ENCODE data around the gene C3orf85. TPM values are rescaled to one million over a fixed set of nuclear protein-coding genes. Genes with fewer than 3 reads are reported as not detected.

The C3orf85 gene
- total RNA-seq, 4 donors from 2014 or later, result 1.5 to 29.5 (median 14.8) TPM; not detected in 1

GRCh38 chr3:109152320-109152719 lies 15.8 kb downstream of the C3orf85 start:
- Histone ChIP-seq H3K4me3 (no peak overlapping the region), H3K9me3 (no peaks in the 10 kb centered on the region), H3K36me3 (no peaks in the 10 kb centered on the region), H3K27ac (peak overlapping the region in 3 of 4 donors; percentile 36 to 53 (median 52)), H3K27me3 (no peaks in the 10 kb centered on the region), H3K4me1 (peaks cover 0 to 19% (median 3%) of the 10 kb centered on the region in 4 donors)
- peak; percentile 32 for DNase-seq
- in situ Hi-C loops (cut with MboI; ENCODE audit: low pct_ligation_motif_present in 1 of 4, low pct_unique_long_range_greater_than_20kb in 1 of 4, low sequenced_read_pairs in 3 of 4) (no loop called here), intact Hi-C loops (cut with DNase I; ENCODE audit: low total_unique reads) (no loop called here)
- no peak for TF ChIP-seq POLR2AphosphoS5 (IDR thresholded peaks at IDR 0.05)
- TF ChIP-seq POLR2A (IDR thresholded peaks at IDR 0.05), result no peak
- TF ChIP-seq EP300 (IDR thresholded peaks at IDR 0.05; ENCODE audit: low read depth), result no peak
- TF ChIP-seq, protein P1, sequence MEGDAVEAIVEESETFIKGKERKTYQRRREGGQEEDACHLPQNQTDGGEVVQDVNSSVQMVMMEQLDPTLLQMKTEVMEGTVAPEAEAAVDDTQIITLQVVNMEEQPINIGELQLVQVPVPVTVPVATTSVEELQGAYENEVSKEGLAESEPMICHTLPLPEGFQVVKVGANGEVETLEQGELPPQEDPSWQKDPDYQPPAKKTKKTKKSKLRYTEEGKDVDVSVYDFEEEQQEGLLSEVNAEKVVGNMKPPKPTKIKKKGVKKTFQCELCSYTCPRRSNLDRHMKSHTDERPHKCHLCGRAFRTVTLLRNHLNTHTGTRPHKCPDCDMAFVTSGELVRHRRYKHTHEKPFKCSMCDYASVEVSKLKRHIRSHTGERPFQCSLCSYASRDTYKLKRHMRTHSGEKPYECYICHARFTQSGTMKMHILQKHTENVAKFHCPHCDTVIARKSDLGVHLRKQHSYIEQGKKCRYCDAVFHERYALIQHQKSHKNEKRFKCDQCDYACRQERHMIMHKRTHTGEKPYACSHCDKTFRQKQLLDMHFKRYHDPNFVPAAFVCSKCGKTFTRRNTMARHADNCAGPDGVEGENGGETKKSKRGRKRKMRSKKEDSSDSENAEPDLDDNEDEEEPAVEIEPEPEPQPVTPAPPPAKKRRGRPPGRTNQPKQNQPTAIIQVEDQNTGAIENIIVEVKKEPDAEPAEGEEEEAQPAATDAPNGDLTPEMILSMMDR (IDR thresholded peaks at IDR 0.05), result no peak
- WGBS, 2 donors (ENCODE audit: low coverage in 1 of 2), result 56 to 64% methylated on average over 4 of the region's 4 CpGs

GRCh38 chr3:109154979-109155378 lies 18.5 kb downstream of the C3orf85 start:
- H3K27me3 ChIP-seq, result no peaks in the 10 kb centered on the region
- 51 to 63% methylated on average over 2 of the region's 2 CpGs for WGBS, 2 donors (ENCODE audit: low coverage in 1 of 2)
- H3K4me1 ChIP-seq, result peaks cover 0 to 19% (median 3%) of the 10 kb centered on the region in 4 donors
- H3K9me3 ChIP-seq, result no peaks in the 10 kb centered on the region
- H3K4me3 ChIP-seq, result no peak overlapping the region
- no peak for TF ChIP-seq POLR2A (IDR thresholded peaks at IDR 0.05)
- in situ Hi-C loops (cut with MboI; ENCODE audit: low pct_ligation_motif_present in 1 of 4, low pct_unique_long_range_greater_than_20kb in 1 of 4, low sequenced_read_pairs in 3 of 4), result no loop called here
- peak overlapping the region in 1 of 4 donors; percentile 52 for H3K27ac ChIP-seq
- no peaks in the 10 kb centered on the region for H3K36me3 ChIP-seq
- intact Hi-C loops (cut with DNase I; ENCODE audit: low total_unique reads), result no loop called here
- no peak for DNase-seq

DNA sequence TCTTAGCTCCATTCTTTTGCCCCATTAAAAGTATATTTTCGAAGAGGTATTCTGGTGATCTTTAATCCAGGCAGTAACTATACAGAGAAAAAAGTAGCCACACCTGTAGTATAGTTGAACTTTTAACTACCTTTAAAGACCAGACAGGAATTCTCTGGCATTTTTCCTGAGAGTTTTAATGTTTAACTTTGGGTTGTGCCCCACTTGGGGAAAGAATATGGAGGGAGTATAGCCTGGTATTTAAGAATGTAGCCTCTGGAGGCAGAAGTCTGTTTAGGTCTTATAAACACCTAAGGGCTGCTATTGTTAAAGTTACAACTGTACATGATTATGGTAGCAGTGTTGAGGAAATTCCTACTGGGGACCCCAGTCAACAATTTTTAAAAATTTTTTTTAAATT lies 19.3 kb downstream of the C3orf85 start:
- Histone ChIP-seq H3K36me3 (no peaks in the 10 kb centered on the region), H3K4me1 (peaks cover 0 to 19% (median 3%) of the 10 kb centered on the region in 4 donors), H3K27ac (peak overlapping the region; percentile 11 to 52 (median 38)), H3K9me3 (no peaks in the 10 kb centered on the region), H3K4me3 (no peak overlapping the region), H3K27me3 (no peaks in the 10 kb centered on the region)
- DNase-seq, result no peak
- in situ Hi-C loops (cut with MboI; ENCODE audit: low pct_ligation_motif_present in 1 of 4, low pct_unique_long_range_greater_than_20kb in 1 of 4, low sequenced_read_pairs in 3 of 4), result no loop called here
- WGBS, 2 donors (ENCODE audit: low coverage in 1 of 2), result 10 to 32% methylated on average over 1 of the region's 1 CpG
- intact Hi-C loops (cut with DNase I; ENCODE audit: low total_unique reads), result no loop called here
- TF ChIP-seq POLR2A (IDR thresholded peaks at IDR 0.05), result no peak
- TF ChIP-seq EP300 (IDR thresholded peaks at IDR 0.05; ENCODE audit: low read depth), result no peak
- TF ChIP-seq, protein P1 (IDR thresholded peaks at IDR 0.05), result peak in 3 of 5 experiments; percentile 6 to 25 (median 20)
- no peak for TF ChIP-seq POLR2AphosphoS5 (IDR thresholded peaks at IDR 0.05)

- Histone ChIP-seq H3K4me1 (peaks cover 0 to 10% (median 1%) of the 10 kb centered on the region in 4 donors), H3K4me3 (no peak overlapping the region), H3K27ac (peak overlapping the region in 1 of 4 donors; percentile 41), H3K9me3 (no peaks in the 10 kb centered on the region), H3K36me3 (no peaks in the 10 kb centered on the region), H3K27me3 (no peaks in the 10 kb centered on the region)
- TF ChIP-seq, protein P1 (IDR thresholded peaks at IDR 0.05), result no peak
- 15 to 27% methylated on average over 2 of the region's 2 CpGs for WGBS, 2 donors (ENCODE audit: low coverage in 1 of 2)
- intact Hi-C loops (cut with DNase I; ENCODE audit: low total_unique reads) (no loop called here), in situ Hi-C loops (cut with MboI; ENCODE audit: low pct_ligation_motif_present in 1 of 4, low pct_unique_long_range_greater_than_20kb in 1 of 4, low sequenced_read_pairs in 3 of 4) (no loop called here)
- DNase-seq, result no peak
These were observed 25.1 kb downstream of the C3orf85 start for GRCh38 chr3:109161487-109162123.

DNA sequence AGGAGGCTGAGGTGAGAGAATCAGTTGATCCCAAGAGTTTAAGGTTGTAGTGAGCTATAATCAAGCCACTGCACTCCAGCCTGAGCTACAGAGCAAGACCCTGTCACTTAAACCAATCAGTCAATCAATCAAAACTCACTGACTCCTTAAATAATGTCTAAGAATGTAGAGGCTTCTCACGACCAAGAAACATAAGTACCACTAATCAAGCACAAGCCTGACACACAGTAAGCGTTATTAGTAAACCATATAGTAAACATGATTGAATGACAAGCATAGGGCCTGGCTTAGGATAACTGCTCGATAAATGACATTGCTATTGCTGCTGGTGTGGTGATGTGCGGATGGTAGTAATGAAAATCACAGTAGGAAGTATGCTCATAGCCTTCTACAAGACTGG lies 29.4 kb downstream of the C3orf85 start:
- no peak overlapping the region for H3K4me3 ChIP-seq
- WGBS, 2 donors (ENCODE audit: low coverage in 1 of 2), result 81 to 84% methylated on average over 4 of the region's 4 CpGs
- no peaks in the 10 kb centered on the region for H3K27me3 ChIP-seq
- TF ChIP-seq, protein P1 (IDR thresholded peaks at IDR 0.05), result no peak
- TF ChIP-seq EP300 (IDR thresholded peaks at IDR 0.05; ENCODE audit: low read depth) (no peak), POLR2AphosphoS5 (IDR thresholded peaks at IDR 0.05) (no peak), POLR2A (IDR thresholded peaks at IDR 0.05) (no peak)
- in situ Hi-C loops (cut with MboI; ENCODE audit: low pct_ligation_motif_present in 1 of 4, low pct_unique_long_range_greater_than_20kb in 1 of 4, low sequenced_read_pairs in 3 of 4), result no loop called here
- H3K4me1 ChIP-seq, result peaks cover 0 to 10% (median 1%) of the 10 kb centered on the region in 4 donors
- intact Hi-C loops (cut with DNase I; ENCODE audit: low total_unique reads), result no loop called here
- H3K36me3 ChIP-seq, result no peaks in the 10 kb centered on the region
- H3K9me3 ChIP-seq, result no peaks in the 10 kb centered on the region
- no peak for DNase-seq
- no peak overlapping the region for H3K27ac ChIP-seq
